ENCODE results near the gene OXT.
A peak's percentile ranks its signal among the peaks of the same experiment; 100 is the strongest.
"Not testable (repeated sequence)": the region's sequence is repeated elsewhere in the genome, so short reads cannot be mapped to it uniquely, and the experiment has no call there.

Gene OXT

GRCh38 chr20:3071610-3072529, at the start of gene OXT:
Gene OXT (plus strand): TSS chr20:3071620. CDS start chr20:3071656, 36 bp downstream.
- peak; percentile 50 for DNase-seq (ENCODE audit: low read depth)

- no peak for DNase-seq (ENCODE audit: low read depth)
Observed at GRCh38 chr20:3021777-3022176, 49.6 kb upstream of the OXT start.

- DNase-seq (ENCODE audit: low read depth) = not testable (repeated sequence)
Observed at GRCh38 chr20:3022559-3023490, 48.6 kb upstream of the OXT start.

GRCh38 chr20:3027987-3028386, 43.4 kb upstream of the OXT start:
- DNase-seq (ENCODE audit: low read depth) = no peak

- DNase-seq (ENCODE audit: low read depth) = no peak
Observed at GRCh38 chr20:3031524-3032147, 39.8 kb upstream of the OXT start.

- no peak for DNase-seq (ENCODE audit: low read depth)
Observed at GRCh38 chr20:3032624-3033023, 38.8 kb upstream of the OXT start.

GRCh38 chr20:3037654-3038053, 33.8 kb upstream of the OXT start:
- no peak for DNase-seq (ENCODE audit: low read depth)

GRCh38 chr20:3038454-3038853, 33.0 kb upstream of the OXT start:
- DNase-seq (ENCODE audit: low read depth) = no peak

- DNase-seq (ENCODE audit: low read depth) = no peak
Observed at GRCh38 chr20:3039426-3039825, 32.0 kb upstream of the OXT start.

- no peak for DNase-seq (ENCODE audit: low read depth)
Observed at GRCh38 chr20:3040086-3040485, 31.3 kb upstream of the OXT start.

GRCh38 chr20:3041854-3042409, 29.5 kb upstream of the OXT start:
- peak; percentile 33 for DNase-seq (ENCODE audit: low read depth)

GRCh38 chr20:3042625-3043024, 28.8 kb upstream of the OXT start:
- DNase-seq (ENCODE audit: low read depth) = no peak

- DNase-seq (ENCODE audit: low read depth) = no peak
Observed at GRCh38 chr20:3043322-3043721, 28.1 kb upstream of the OXT start, which contains the start of gene GNRH2. Gene GNRH2 (plus strand): TSS chr20:3043622. CDS start chr20:3044415, 793 bp downstream.

- no peak for DNase-seq (ENCODE audit: low read depth)
Observed at GRCh38 chr20:3044336-3044965, 27.0 kb upstream of the OXT start.

GRCh38 chr20:3045042-3045815, 26.2 kb upstream of the OXT start:
- no peak for DNase-seq (ENCODE audit: low read depth)

- peak; percentile 89 for DNase-seq (ENCODE audit: low read depth)
Observed at GRCh38 chr20:3045816-3046676, 25.4 kb upstream of the OXT start, which contains the start of gene MRPS26. Gene MRPS26 (plus strand): TSS chr20:3046052. CDS start chr20:3046069, 17 bp downstream.

- no peak for DNase-seq (ENCODE audit: low read depth)
Observed at GRCh38 chr20:3046677-3047462, 24.6 kb upstream of the OXT start.

Data from EH (cell line).